Cardiac muscle cell (in vitro differentiated cells and primary cell): ENCODE measurements around the gene PLA2G2F. TPM values are rescaled to one million over a fixed set of nuclear protein-coding genes. Genes with fewer than 3 reads are reported as not detected.
A peak's percentile ranks its signal among the peaks of the same experiment; 100 is the strongest.

ENCODE experiments used
- DNase-seq, 2 donors: peaks; one replicate each; pipeline versions ENCODE4 v3.0.0 to v3.0.0-alpha.2; 2010 to 2017; ENCODE audit warnings: low read depth in 1 of 2, low spot score in 1 of 2
- H3K27ac ChIP-seq: fragments of 200-600 bp; sonication (generic); 2 replicates; pipeline ENCODE4 v1.5.1; 2016
- H3K27me3 ChIP-seq: fragments of 200-600 bp; sonication (generic); 2 replicates; pipeline ENCODE4 v1.6.0; 2016; ENCODE audit warnings: control low read depth
- H3K36me3 ChIP-seq: fragments of 200-600 bp; sonication (generic); 2 replicates; pipeline ENCODE4 v1.5.1; 2016; ENCODE audit warnings: control low read depth
- H3K4me1 ChIP-seq: fragments of 200-600 bp; sonication (generic); 2 replicates; pipeline ENCODE4 v1.8.1; 2017; ENCODE audit warnings: low read depth, mild to moderate bottlenecking, mixed run types
- H3K4me3 ChIP-seq: fragments of 200-600 bp; sonication (generic); 2 replicates; pipeline ENCODE4 v1.5.1; 2016; ENCODE audit warnings: mild to moderate bottlenecking
- H3K9me3 ChIP-seq: fragments of 200-600 bp; sonication (generic); 2 replicates; pipeline ENCODE4 v1.5.1; 2017; ENCODE audit warnings: low read depth, mild to moderate bottlenecking, control low read depth
- CTCF ChIP-seq: IDR thresholded peaks from 2 replicates; pipeline ENCODE4 v1.5.1; 2012; ENCODE audit warnings: low read depth, mild to moderate bottlenecking, low read length
- polyA plus RNA-seq: library from polyadenylated mRNA; unstranded; fragments of >200 nt; fragmentation: Nextera tagmentation; extraction: Ambion mirVana; gene quantifications from 2 replicates; pipeline ENCODE4 v1.2.1, GENCODE V29; 2016
- total RNA-seq: library from RNA; depleted of rRNA; stranded (reverse); fragments of >200 nt; gene quantifications from 2 replicates; pipeline ENCODE4 v1.2.3, GENCODE V29; 2016

Gene PLA2G2F
- total and polyA plus RNA-seq, 2 experiments from 2014 or later, result not detected

- no peaks in the 10 kb centered on the region for H3K27me3 ChIP-seq
- no peak for DNase-seq
- no peaks in the 10 kb centered on the region for H3K9me3 ChIP-seq
- no peaks in the 10 kb centered on the region for H3K36me3 ChIP-seq
- H3K27ac ChIP-seq, result no peak overlapping the region
- H3K4me3 ChIP-seq, result no peak overlapping the region
- H3K4me1 ChIP-seq, result no peaks in the 10 kb centered on the region
- TF ChIP-seq CTCF, result no peak
Observed at GRCh38 chr1:20150969-20151368, 11.8 kb downstream of the PLA2G2F start.

- no peak overlapping the region for H3K27ac ChIP-seq
- H3K4me3 ChIP-seq, result peak overlapping the region; percentile 13
- peak; percentile 83 to 87 for DNase-seq
- H3K36me3 ChIP-seq, result no peaks in the 10 kb centered on the region
- H3K27me3 ChIP-seq, result no peaks in the 10 kb centered on the region
- H3K4me1 ChIP-seq, result no peaks in the 10 kb centered on the region
- TF ChIP-seq CTCF, result peak; percentile 77
- H3K9me3 ChIP-seq, result no peaks in the 10 kb centered on the region
Observed at GRCh38 chr1:20151906-20152598, 12.9 kb downstream of the PLA2G2F start.

- no peak for DNase-seq
- no peak overlapping the region for H3K27ac ChIP-seq
- no peak overlapping the region for H3K4me3 ChIP-seq
- TF ChIP-seq CTCF, result peak; percentile 24
- H3K9me3 ChIP-seq, result no peaks in the 10 kb centered on the region
- no peaks in the 10 kb centered on the region for H3K36me3 ChIP-seq
- H3K27me3 ChIP-seq, result no peaks in the 10 kb centered on the region
- no peaks in the 10 kb centered on the region for H3K4me1 ChIP-seq
Observed at GRCh38 chr1:20152599-20152930, 13.4 kb downstream of the PLA2G2F start.

GRCh38 chr1:20153000-20153418 is 13.9 kb downstream of the PLA2G2F start:
- Histone ChIP-seq H3K9me3 (no peaks in the 10 kb centered on the region), H3K27me3 (no peaks in the 10 kb centered on the region), H3K27ac (no peak overlapping the region), H3K4me1 (no peaks in the 10 kb centered on the region), H3K36me3 (no peaks in the 10 kb centered on the region), H3K4me3 (no peak overlapping the region)
- no peak for TF ChIP-seq CTCF
- peak in 1 of 2 donors; percentile 32 for DNase-seq

GRCh38 chr1:20154301-20154831 is 15.2 kb downstream of the PLA2G2F start:
- TF ChIP-seq CTCF, result no peak
- Histone ChIP-seq H3K27ac (no peak overlapping the region), H3K9me3 (no peaks in the 10 kb centered on the region), H3K4me1 (no peaks in the 10 kb centered on the region), H3K36me3 (no peaks in the 10 kb centered on the region), H3K27me3 (no peaks in the 10 kb centered on the region), H3K4me3 (no peak overlapping the region)
- no peak for DNase-seq
